ENCODE results near the gene SEC62.

DNA sequence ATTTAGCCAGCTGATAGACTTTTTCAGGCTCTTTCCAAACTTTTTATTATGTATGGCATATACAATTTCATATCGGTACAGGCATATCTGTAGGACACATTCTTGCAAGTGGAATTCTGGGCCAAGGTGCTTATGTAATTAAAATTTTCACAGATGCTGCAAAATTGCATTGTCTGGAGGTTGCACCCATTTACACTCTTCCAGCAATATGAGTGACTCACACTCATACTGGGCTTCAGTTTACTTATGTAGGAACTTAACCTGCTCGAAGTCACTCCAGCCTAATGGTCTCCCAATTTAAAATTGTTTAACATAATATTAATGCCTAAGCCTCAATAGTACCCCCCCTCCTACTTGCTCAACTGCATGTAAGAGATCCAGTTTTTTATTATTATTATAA is 11.2 kb upstream of the SEC62 start:
- TF ChIP-seq EZH2 (IDR thresholded peaks at IDR 0.05; ENCODE audit: insufficient read depth, poor library complexity, severe bottlenecking) (no peak), EZH2phosphoT487 (IDR thresholded peaks at IDR 0.05; ENCODE audit: insufficient read depth, low read depth) (no peak)
